ENCODE results near the gene CFAP126. TPM values are rescaled to one million over a fixed set of nuclear protein-coding genes. Genes with fewer than 3 reads are reported as not detected.
A peak's percentile ranks its signal among the peaks of the same experiment; 100 is the strongest.

The CFAP126 gene
- total and polyA plus RNA-seq, 2 of the 13 experiments (the other 11 are each of a cell fraction or from before 2014, with no cell fraction given), result not detected

DNA sequence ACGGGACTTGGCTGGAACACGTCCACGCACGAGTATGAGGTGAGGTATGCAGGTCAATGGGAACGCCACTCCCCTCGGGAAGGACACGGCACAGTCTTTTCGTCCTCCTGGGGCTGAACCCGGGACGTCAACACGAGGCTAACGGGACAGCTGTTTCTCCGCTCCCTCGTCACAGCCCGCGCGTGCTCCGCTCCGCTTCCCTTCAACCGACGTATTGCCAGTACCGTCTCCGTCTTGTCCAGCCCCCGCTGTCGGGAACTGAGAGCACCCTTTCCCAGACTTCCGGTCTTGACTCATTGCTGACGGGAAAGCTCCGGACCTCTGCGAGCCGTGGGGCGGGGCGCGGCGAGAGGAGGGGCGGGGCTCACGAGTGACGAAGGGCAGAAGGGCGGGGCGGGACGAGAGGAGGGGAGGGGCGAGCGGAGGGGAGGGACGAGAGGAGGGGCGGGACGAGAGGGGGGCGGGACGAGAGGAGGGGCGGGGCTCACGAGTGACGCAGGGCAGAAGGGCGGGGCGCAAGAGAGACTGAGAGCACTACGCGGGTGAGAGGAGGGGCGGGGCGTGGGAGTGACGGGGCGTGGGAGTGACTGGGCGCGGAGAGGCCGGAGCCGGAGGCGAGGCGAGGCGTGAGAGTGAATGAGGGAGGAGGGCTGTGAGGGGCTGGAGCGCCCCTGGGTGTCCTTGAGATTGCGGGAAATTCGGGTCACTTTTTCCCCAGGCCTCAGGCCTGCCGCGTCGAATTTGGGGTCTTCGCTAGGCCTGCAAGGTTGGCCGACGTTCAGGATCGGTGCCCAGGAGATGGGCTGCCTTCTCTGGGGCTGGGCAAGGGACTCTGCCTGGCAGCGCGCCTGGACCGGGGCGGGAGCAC is 22.2 kb upstream of the CFAP126 start (continued):
- TF ChIP-seq ELF1 (CRISPR knock-in tag; IDR thresholded peaks at IDR 0.05) (peak; percentile 95), ZNF17 (CRISPR knock-in tag; IDR thresholded peaks at IDR 0.05) (0 out of 2 replicates have a peak, but pooled peaks have one; percentile 34), SRSF4 (IDR thresholded peaks at IDR 0.05; ENCODE audit: low read depth, low read length, poor library complexity, severe bottlenecking) (no peak), HES4 (CRISPR knock-in tag; IDR thresholded peaks at IDR 0.05; ENCODE audit: borderline replicate concordance) (peak; percentile 38), ZNF839 (CRISPR knock-in tag; IDR thresholded peaks at IDR 0.05; ENCODE audit: borderline replicate concordance) (no peak), ASH2L (IDR thresholded peaks at IDR 0.05; ENCODE audit: insufficient read length, low read depth, low read length) (peak; percentile 66), KAT8 (CRISPR knock-in tag; IDR thresholded peaks at IDR 0.05) (peak; percentile 90), ZNF775 (CRISPR knock-in tag; IDR thresholded peaks at IDR 0.05; ENCODE audit: borderline replicate concordance) (no peak), NFIB (CRISPR knock-in tag; IDR thresholded peaks at IDR 0.05; ENCODE audit: borderline replicate concordance) (no peak), KDM6A (CRISPR knock-in tag; IDR thresholded peaks at IDR 0.05; ENCODE audit: low read depth) (no peak), TBX3 (IDR thresholded peaks at IDR 0.05; ENCODE audit: borderline replicate concordance) (no peak), DMAP1 (CRISPR knock-in tag; IDR thresholded peaks at IDR 0.05) (peak; percentile 76; the same call in 1 of the 2 replicates), CREB1 (IDR thresholded peaks at IDR 0.05) (peak; percentile 81), CREB1 (CRISPR knock-in tag; IDR thresholded peaks at IDR 0.05) (peak; percentile 74), SMYD3 (CRISPR knock-in tag; IDR thresholded peaks at IDR 0.05) (no peak), KDM5A (IDR thresholded peaks at IDR 0.05; ENCODE audit: borderline replicate concordance, low read length) (no peak), SMARCC2 (IDR thresholded peaks at IDR 0.05) (no peak), NCOA2 (CRISPR knock-in tag; IDR thresholded peaks at IDR 0.05) (peak; percentile 67), RAD21 (CRISPR knock-in tag; IDR thresholded peaks at IDR 0.05) (peak; percentile 14; the same call in 1 of the 2 replicates), ZBTB38 (CRISPR knock-in tag; IDR thresholded peaks at IDR 0.05) (peak; percentile 23; the same call in 1 of the 2 replicates)
- TF ChIP-seq, protein P1, sequence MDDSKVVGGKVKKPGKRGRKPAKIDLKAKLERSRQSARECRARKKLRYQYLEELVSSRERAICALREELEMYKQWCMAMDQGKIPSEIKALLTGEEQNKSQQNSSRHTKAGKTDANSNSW (CRISPR knock-in tag; IDR thresholded peaks at IDR 0.05; ENCODE audit: borderline replicate concordance), result no peak
- TF ChIP-seq, protein P2, sequence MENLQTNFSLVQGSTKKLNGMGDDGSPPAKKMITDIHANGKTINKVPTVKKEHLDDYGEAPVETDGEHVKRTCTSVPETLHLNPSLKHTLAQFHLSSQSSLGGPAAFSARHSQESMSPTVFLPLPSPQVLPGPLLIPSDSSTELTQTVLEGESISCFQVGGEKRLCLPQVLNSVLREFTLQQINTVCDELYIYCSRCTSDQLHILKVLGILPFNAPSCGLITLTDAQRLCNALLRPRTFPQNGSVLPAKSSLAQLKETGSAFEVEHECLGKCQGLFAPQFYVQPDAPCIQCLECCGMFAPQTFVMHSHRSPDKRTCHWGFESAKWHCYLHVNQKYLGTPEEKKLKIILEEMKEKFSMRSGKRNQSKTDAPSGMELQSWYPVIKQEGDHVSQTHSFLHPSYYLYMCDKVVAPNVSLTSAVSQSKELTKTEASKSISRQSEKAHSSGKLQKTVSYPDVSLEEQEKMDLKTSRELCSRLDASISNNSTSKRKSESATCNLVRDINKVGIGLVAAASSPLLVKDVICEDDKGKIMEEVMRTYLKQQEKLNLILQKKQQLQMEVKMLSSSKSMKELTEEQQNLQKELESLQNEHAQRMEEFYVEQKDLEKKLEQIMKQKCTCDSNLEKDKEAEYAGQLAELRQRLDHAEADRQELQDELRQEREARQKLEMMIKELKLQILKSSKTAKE (CRISPR knock-in tag; IDR thresholded peaks at IDR 0.05; ENCODE audit: borderline replicate concordance), result peak; percentile 77
- TF ChIP-seq, protein P3, sequence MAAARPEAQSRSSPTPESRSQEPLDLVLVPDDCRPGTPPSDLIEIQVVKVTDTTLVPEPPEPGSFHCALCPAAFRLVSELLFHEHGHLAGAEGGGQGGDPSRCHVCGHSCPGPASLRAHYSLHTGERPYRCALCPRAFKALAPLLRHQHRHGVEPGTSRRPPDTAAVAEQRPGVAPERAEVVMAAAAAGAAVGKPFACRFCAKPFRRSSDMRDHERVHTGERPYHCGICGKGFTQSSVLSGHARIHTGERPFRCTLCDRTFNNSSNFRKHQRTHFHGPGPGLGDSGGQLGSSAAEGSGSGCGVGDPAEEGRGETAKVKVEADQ (CRISPR knock-in tag; IDR thresholded peaks at IDR 0.05; ENCODE audit: borderline replicate concordance), result no peak; the same call in 1 of the 2 replicates

Measured in HepG2 (cell line).